IMR-90 (cell line): ENCODE results near the gene XKR3. TPM values are rescaled to one million over a fixed set of nuclear protein-coding genes. Genes with fewer than 3 reads are reported as not detected.

ENCODE experiments used
- ATAC-seq: fragments of 200-7000 bp; cut with Tn5 transposase; 2 replicates; pipeline ENCODE4 v1.9.1; 2020; ENCODE audit warnings: low read depth, mild to moderate bottlenecking, moderate library complexity
- Bru-seq: library from RNA; stranded (reverse); fragments of 400-500 nt; gene quantifications from one replicate; lab custom pipeline; 2021; lab: Mats Ljungman, UMichigan
- BruChase-seq, 2 experiments: library from RNA; stranded (reverse); fragments of 400-500 nt; gene quantifications; one replicate each; lab custom pipeline; 2021; lab: Mats Ljungman, UMichigan
- BruUV-seq: library from RNA; stranded (reverse); fragments of 400-500 nt; replicated peaks from 2 replicates; lab custom pipeline; 2021; lab: Mats Ljungman, UMichigan
- CTCF ChIA-PET: fragments of 300-600 bp; formaldehyde crosslinking; extraction: SDS; loops from one replicate; lab custom pipeline; 2021; ENCODE audit warnings: antibody characterized with exemption; lab: Yijun Ruan, JAX
- POLR2A ChIA-PET: fragments of 300-600 bp; sonication (Branson Sonifier 250); formaldehyde crosslinking; loops from one replicate; lab custom pipeline; 2022; ENCODE audit warnings: antibody characterized with exemption; ENCODE audit not compliant: unreplicated experiment; lab: Charles Lee
- DNase-seq: peaks from one replicate; pipeline ENCODE4 v3.0.0; 2013
- H2AFZ ChIP-seq: replicated peaks from 2 replicates; pipeline ENCODE3; 2013; ENCODE audit warnings: low read length, mild to moderate bottlenecking; ENCODE audit not compliant: poor library complexity
- H2AK5ac ChIP-seq: 2 replicates; pipeline ENCODE4 v1.6.1; 2013; ENCODE audit warnings: low read depth, low read length, inconsistent platforms
- H2AK9ac ChIP-seq: replicated peaks from 2 replicates; pipeline ENCODE3; 2013; ENCODE audit warnings: mild to moderate bottlenecking, low read depth, low read length, moderate library complexity; ENCODE audit not compliant: poor library complexity
- H2BK120ac ChIP-seq: 2 replicates; pipeline ENCODE4 v1.6.1; 2013; ENCODE audit warnings: low read depth, low read length, inconsistent platforms
- H2BK15ac ChIP-seq: 3 replicates; pipeline ENCODE4 v1.6.1; 2013; ENCODE audit warnings: low read depth, low read length, inconsistent platforms
- H2BK20ac ChIP-seq: 2 replicates; pipeline ENCODE4 v1.6.1; 2013; ENCODE audit warnings: low read depth, mild to moderate bottlenecking, inconsistent platforms, low read length, moderate library complexity
- H2BK5ac ChIP-seq: 2 replicates; pipeline ENCODE4 v1.6.1; 2013; ENCODE audit warnings: mild to moderate bottlenecking, low read depth, low read length, inconsistent platforms; ENCODE audit not compliant: poor library complexity, severe bottlenecking
- H3K14ac ChIP-seq: replicated peaks from 2 replicates; pipeline ENCODE4 v1.6.1; 2013; ENCODE audit warnings: low read depth, low read length, inconsistent platforms
- H3K18ac ChIP-seq: 2 replicates; pipeline ENCODE4 v1.6.1; 2013; ENCODE audit warnings: low read depth, low read length, control low read depth
- H3K23ac ChIP-seq: 2 replicates; pipeline ENCODE4 v1.6.1; 2013; ENCODE audit warnings: low read depth, low read length, inconsistent platforms
- H3K27ac ChIP-seq: 2 replicates; pipeline ENCODE4 v1.5.1; 2013; ENCODE audit warnings: mild to moderate bottlenecking, control low read depth, low read length; ENCODE audit not compliant: insufficient read depth
- H3K27me3 ChIP-seq: 2 replicates; pipeline ENCODE4 v1.6.1; 2013; ENCODE audit warnings: low read length; ENCODE audit not compliant: control insufficient read depth, insufficient read depth
- H3K36me3 ChIP-seq: 2 replicates; pipeline ENCODE4 v1.6.1; 2013; ENCODE audit warnings: low read length, mixed read lengths; ENCODE audit not compliant: control insufficient read depth, insufficient read depth
- H3K4ac ChIP-seq: 2 replicates; pipeline ENCODE4 v1.6.1; 2013; ENCODE audit warnings: low read depth, low read length, inconsistent platforms
- H3K4me1 ChIP-seq: 2 replicates; pipeline ENCODE4 v1.6.1; 2013; ENCODE audit warnings: low read length, mixed read lengths; ENCODE audit not compliant: control insufficient read depth, insufficient read depth
- H3K4me2 ChIP-seq: 2 replicates; pipeline ENCODE4 v1.6.1; 2013; ENCODE audit warnings: low read depth, mild to moderate bottlenecking, control low read depth, low read length, moderate library complexity
- H3K4me3 ChIP-seq: 2 replicates; pipeline ENCODE4 v1.5.1; 2013; ENCODE audit warnings: low read depth, mild to moderate bottlenecking, control low read depth, low read length, moderate library complexity; ENCODE audit not compliant: insufficient read depth
- H3K56ac ChIP-seq: 2 replicates; pipeline ENCODE4 v1.6.1; 2013; ENCODE audit warnings: low read length, inconsistent platforms; ENCODE audit not compliant: insufficient read depth; ENCODE audit errors: extremely low read depth
- H3K79me1 ChIP-seq, 2 experiments: 2 replicates each; pipeline ENCODE4 v1.6.1; 2013; ENCODE audit warnings: low read length in 2 of 2, inconsistent platforms in 1 of 2, low read depth in 1 of 2
- H3K9ac ChIP-seq: 2 replicates; pipeline ENCODE4 v1.6.1; 2013; ENCODE audit warnings: low read depth, low read length, control low read depth
- H3K9me1 ChIP-seq: 2 replicates; pipeline ENCODE4 v1.6.1; 2013; ENCODE audit warnings: low read length, inconsistent platforms; ENCODE audit not compliant: insufficient read depth
- H3K9me3 ChIP-seq: 2 replicates; pipeline ENCODE4 v1.6.1; 2013; ENCODE audit warnings: low read length; ENCODE audit not compliant: control insufficient read depth, insufficient read depth
- H4K20me1 ChIP-seq: 2 replicates; pipeline ENCODE4 v1.6.1; 2013; ENCODE audit warnings: low read length, inconsistent platforms; ENCODE audit not compliant: insufficient read depth
- H4K5ac ChIP-seq: 2 replicates; pipeline ENCODE4 v1.6.1; 2013; ENCODE audit warnings: mild to moderate bottlenecking, low read depth, low read length, control low read depth
- H4K8ac ChIP-seq, 2 experiments: 2 replicates each; pipeline ENCODE4 v1.6.1; 2013; ENCODE audit warnings: low read depth in 2 of 2, low read length in 2 of 2, control low read depth in 1 of 2, inconsistent platforms in 1 of 2
- H4K91ac ChIP-seq: 2 replicates; pipeline ENCODE4 v1.6.1; 2013; ENCODE audit warnings: low read depth, low read length, inconsistent platforms; ENCODE audit not compliant: insufficient read depth
- CEBPB ChIP-seq: IDR thresholded peaks from 2 replicates; pipeline ENCODE4 v1.6.1; 2012; ENCODE audit warnings: low read depth, low read length, improper control_type of control experiment
- CHD1 ChIP-seq: IDR thresholded peaks from 2 replicates; pipeline ENCODE4 v1.6.1; 2012; ENCODE audit warnings: low read depth, low read length, improper control_type of control experiment
- CTCF ChIP-seq: conservative IDR thresholded peaks from 2 replicates; pipeline ENCODE4 v1.5.1; 2012; ENCODE audit warnings: mild to moderate bottlenecking, low read depth, low read length, improper control_type of control experiment
- ELK1 ChIP-seq: fragments of 150-350 bp; IDR thresholded peaks from 2 replicates; pipeline ENCODE4 v1.6.1; 2016; ENCODE audit warnings: low read depth, mild to moderate bottlenecking, low read length, moderate library complexity, borderline replicate concordance
- FOS ChIP-seq: fragments of 150-350 bp; IDR thresholded peaks from 2 replicates; pipeline ENCODE4 v1.6.1; 2016; ENCODE audit warnings: low read depth, low read length
- MAFK ChIP-seq: IDR thresholded peaks from 2 replicates; pipeline ENCODE4 v1.6.1; 2012; ENCODE audit warnings: low read depth, low read length, improper control_type of control experiment
- MAZ ChIP-seq: IDR thresholded peaks from 2 replicates; pipeline ENCODE4 v1.6.1; 2012; ENCODE audit warnings: low read depth, mild to moderate bottlenecking, low read length, improper control_type of control experiment, moderate library complexity, borderline replicate concordance
- MXI1 ChIP-seq: IDR thresholded peaks from 2 replicates; pipeline ENCODE4 v1.6.1; 2012; ENCODE audit warnings: low read depth, mild to moderate bottlenecking, low read length, moderate library complexity, borderline replicate concordance
- NFE2L2 ChIP-seq: fragments of 150-350 bp; IDR thresholded peaks from 2 replicates; pipeline ENCODE4 v1.6.1; 2016; ENCODE audit warnings: low read depth, mild to moderate bottlenecking, low read length
- POLR2A ChIP-seq: IDR thresholded peaks from 2 replicates; pipeline ENCODE4 v1.6.1; 2012; ENCODE audit warnings: mild to moderate bottlenecking, low read depth, low read length
- RCOR1 ChIP-seq: IDR thresholded peaks from 2 replicates; pipeline ENCODE4 v1.6.1; 2012; ENCODE audit warnings: mild to moderate bottlenecking, low read length, improper control_type of control experiment; ENCODE audit not compliant: insufficient replicate concordance
- SMC3 ChIP-seq: fragments of 150-350 bp; IDR thresholded peaks from 2 replicates; pipeline ENCODE4 v1.6.1; 2016; ENCODE audit warnings: low read depth, mild to moderate bottlenecking, antibody characterized with exemption, low read length, moderate library complexity
- USF2 ChIP-seq: fragments of 150-350 bp; IDR thresholded peaks from 2 replicates; pipeline ENCODE4 v1.6.1; 2017; ENCODE audit warnings: mild to moderate bottlenecking, antibody characterized with exemption, low read length, low read depth
- WGBS, 2 experiments: methylation state at CpG; one replicate each; pipeline versions ENCODE4 v1.1.5 to v1.1.7; 2013; ENCODE audit warnings: missing lambda C conversion rate in 2 of 2; ENCODE audit not compliant: insufficient read length in 1 of 2; ENCODE audit errors: extremely low coverage in 2 of 2; 5-methylcytosine and 5-hydroxymethylcytosine counted together
- dilution Hi-C: fragments of 300-500 bp; cut with HindIII; formaldehyde crosslinking; loops from one replicate; pipeline ENCODE4 v1.14.3; 2018; ENCODE audit warnings: low sequenced_read_pairs; ENCODE audit not compliant: unreplicated experiment
- in situ Hi-C: fragments of 300-500 bp; cut with MboI; formaldehyde crosslinking; loops from 3 replicates; pipeline ENCODE4 v1.14.3; 2019; ENCODE audit warnings: low sequenced_read_pairs, inconsistent platforms, mixed read lengths
- intact Hi-C: fragments of 100-400 bp; cut with micrococcal nuclease; formaldehyde crosslinking; loops from 2 replicates; pipeline ENCODE4 v1.10.0; 2022
- long read RNA-seq: library from polyadenylated mRNA; unstranded; transcript quantifications from one replicate; pipeline ENCODE4 v2.0.0, GENCODE V29; 2021; ENCODE audit not compliant: unreplicated experiment
- polyA plus RNA-seq, 3 experiments: library from polyadenylated mRNA; depleted of rRNA; stranded (reverse); fragments of >200 nt; gene quantifications; 2 replicates each; pipeline ENCODE4 v1.2.3, GENCODE V29; 2012; ENCODE audit warnings: low replicate concordance in 1 of 3
- total RNA-seq: library from RNA; depleted of rRNA; stranded (reverse); fragments of >200 nt; gene quantifications from 2 replicates; pipeline ENCODE4 v1.2.3, GENCODE V29; 2012; rRNA removed

The XKR3 gene
- total RNA-seq (not detected in 2 replicates), polyA plus RNA-seq (2012; rRNA removed) (not detected in 2 replicates), Bru-seq, nascent RNA (not detected), BruChase-seq, experiment 1, labeled RNA remaining after a 6-hour chase (not detected), BruChase-seq, experiment 2, labeled RNA remaining after a 2-hour chase (not detected)
- not detected in 2 replicates for polyA plus RNA-seq (2012; cell fraction: cytosol; rRNA removed)
- not detected in 2 replicates for polyA plus RNA-seq (2012; cell fraction: nucleus; rRNA removed; ENCODE audit: low replicate concordance)
- long read RNA-seq: 0 reads

- H2BK20ac ChIP-seq: no peak within 1 kb of the TSS
- no peak within 1 kb of the TSS for H2AK9ac ChIP-seq
- no peak within 1 kb of the TSS for H3K27ac ChIP-seq
- H4K5ac ChIP-seq: no peak within 1 kb of the TSS
- no peaks in the 10 kb centered on the region for H4K20me1 ChIP-seq
- no peak within 1 kb of the TSS for H3K4me3 ChIP-seq
- in situ Hi-C loops (no loop called here), dilution Hi-C loops (no loop called here), intact Hi-C loops (no loop called here)
- no peak within 1 kb of the TSS for H3K4ac ChIP-seq
- BruUV-seq: no TSS peak
- no peak within 1 kb of the TSS for H2AK5ac ChIP-seq
- no peaks in the 10 kb centered on the region for H3K27me3 ChIP-seq
- H3K4me2 ChIP-seq: no peak within 1 kb of the TSS
- CTCF ChIA-PET: no interaction called here
- no peak within 1 kb of the TSS for H3K14ac ChIP-seq
- peaks cover 7% of the 10 kb centered on the region for H3K9me3 ChIP-seq
- H3K36me3 ChIP-seq: no peaks in the 10 kb centered on the region
- H2BK5ac ChIP-seq: no peak within 1 kb of the TSS
- H3K18ac ChIP-seq: no peak within 1 kb of the TSS
- DNase-seq (no peak), ATAC-seq (no peak)
- WGBS, 2 experiments: 8% methylated on average over 2 of the region's 9 CpGs; no CpG with 5 or more reads in 1 of the 2 experiments
- H2BK15ac ChIP-seq: no peak within 1 kb of the TSS
- H2BK120ac ChIP-seq: no peak within 1 kb of the TSS
- H3K4me1 ChIP-seq: no peaks in the 10 kb centered on the region
- H3K9ac ChIP-seq: no peak within 1 kb of the TSS
- no peak within 1 kb of the TSS for H4K91ac ChIP-seq
- H3K23ac ChIP-seq: no peak within 1 kb of the TSS
- H4K8ac ChIP-seq: no peak within 1 kb of the TSS
- H2AFZ ChIP-seq: no peak within 1 kb of the TSS
- no peaks in the 10 kb centered on the region for H3K9me1 ChIP-seq
- POLR2A ChIA-PET: no interaction called here
- no peak within 1 kb of the TSS for H3K56ac ChIP-seq
- H3K79me1 ChIP-seq: no peaks in the 10 kb centered on the region
- no peak for TF ChIP-seq MAFK
- TF ChIP-seq CTCF: no peak
- TF ChIP-seq NFE2L2: no peak
- no peak for TF ChIP-seq POLR2A
- TF ChIP-seq RCOR1: no peak
- TF ChIP-seq MAZ: no peak
- no peak for TF ChIP-seq MXI1
- TF ChIP-seq CEBPB: no peak
- TF ChIP-seq ELK1: no peak
- no peak for TF ChIP-seq SMC3
- TF ChIP-seq USF2: no peak
- no peak for TF ChIP-seq FOS
- no peak for TF ChIP-seq CHD1
Observed at GRCh38 chr22:16824716-16825687, at the start of gene XKR3. Gene XKR3 (minus strand): TSS chr22:16825411. CDS start chr22:16808073, 17,338 bp downstream.
